Immature natural killer cell (primary cell): ENCODE measurements around the gene CDC123. TPM values are rescaled to one million over a fixed set of nuclear protein-coding genes. Genes with fewer than 3 reads are reported as not detected.

Experiments
- DNase-seq, 3 donors: peaks; one replicate each; pipeline ENCODE4 v3.0.0; 2022; ENCODE audit warnings: mixed read lengths in 1 of 3
- H3K27ac Mint-ChIP-seq, 6 donors: one replicate each; pipeline ENCODE4 v1.8.0; 2020; ENCODE audit warnings: mixed read lengths in 6 of 6, mild to moderate bottlenecking in 5 of 6, inconsistent platforms in 4 of 6, moderate library complexity in 3 of 6
- H3K27me3 Mint-ChIP-seq, 3 donors: one replicate each; pipeline ENCODE4 v1.8.0; 2020 to 2021; ENCODE audit warnings: low read depth in 3 of 3, mild to moderate bottlenecking in 3 of 3, mixed read lengths in 3 of 3, moderate library complexity in 3 of 3, inconsistent platforms in 1 of 3
- H3K36me3 Mint-ChIP-seq, 3 donors: one replicate each; pipeline ENCODE4 v1.8.0; 2020; ENCODE audit warnings: mixed read lengths in 3 of 3, inconsistent platforms in 2 of 3, mild to moderate bottlenecking in 2 of 3
- H3K4me1 Mint-ChIP-seq, 2 donors: one replicate each; pipeline ENCODE4 v1.8.0; 2020; ENCODE audit warnings: inconsistent platforms in 2 of 2, mild to moderate bottlenecking in 2 of 2, mixed read lengths in 2 of 2, moderate library complexity in 1 of 2
- H3K4me3 Mint-ChIP-seq, 5 donors: one replicate each; pipeline ENCODE4 v1.8.0; 2020; ENCODE audit warnings: mild to moderate bottlenecking in 5 of 5, mixed read lengths in 5 of 5, inconsistent platforms in 3 of 5, moderate library complexity in 3 of 5
- H3K9me3 Mint-ChIP-seq, 6 donors: one replicate each; pipeline ENCODE4 v1.8.0; 2020; ENCODE audit warnings: mild to moderate bottlenecking in 6 of 6, mixed read lengths in 6 of 6, inconsistent platforms in 4 of 6, moderate library complexity in 3 of 6
- polyA plus RNA-seq, 3 donors: library from polyadenylated mRNA; unstranded; fragments of 300-500 nt; fragmentation: Illumina TruSeq; gene quantifications; one replicate each; pipeline ENCODE4 v1.2.3, GENCODE V29; 2021

The CDC123 gene
- polyA plus RNA-seq, 3 donors from 2014 or later, result 79.8 to 149 (median 103) TPM

GRCh38 chr10:12180221-12180974, 15.6 kb upstream of the CDC123 start:
- Mint-ChIP-seq H3K36me3 (peaks cover 5 to 16% (median 14%) of the 10 kb centered on the region in 3 donors), H3K4me3 (peak overlapping the region in 1 of 5 donors; percentile 14), H3K9me3 (no peaks in the 10 kb centered on the region), H3K4me1 (peaks cover 14 to 21% of the 10 kb centered on the region in 2 donors), H3K27me3 (peaks cover 0 to 2% (median 0%) of the 10 kb centered on the region in 3 donors), H3K27ac (peak overlapping the region; percentile 53 to 94 (median 87))
- no peak for DNase-seq

GRCh38 chr10:12181065-12181775, 14.8 kb upstream of the CDC123 start:
- H3K9me3 Mint-ChIP-seq, result no peaks in the 10 kb centered on the region
- peaks cover 14 to 21% of the 10 kb centered on the region in 2 donors for H3K4me1 Mint-ChIP-seq
- H3K36me3 Mint-ChIP-seq, result peaks cover 5 to 21% (median 18%) of the 10 kb centered on the region in 3 donors
- H3K27me3 Mint-ChIP-seq, result peaks cover 0 to 2% (median 0%) of the 10 kb centered on the region in 3 donors
- peak overlapping the region; percentile 20 to 67 (median 60) for H3K4me3 Mint-ChIP-seq
- peak; percentile 49 to 80 (median 53) for DNase-seq
- peak overlapping the region; percentile 86 to 94 (median 89) for H3K27ac Mint-ChIP-seq

GRCh38 chr10:12184165-12184564, 11.8 kb upstream of the CDC123 start:
- Mint-ChIP-seq H3K27ac (no peak overlapping the region), H3K4me3 (no peak overlapping the region), H3K27me3 (peaks cover 0 to 2% (median 0%) of the 10 kb centered on the region in 3 donors), H3K4me1 (peaks cover 14 to 25% of the 10 kb centered on the region in 2 donors), H3K9me3 (no peaks in the 10 kb centered on the region), H3K36me3 (peaks cover 5 to 26% (median 26%) of the 10 kb centered on the region in 3 donors)
- DNase-seq, result no peak

- H3K4me3 Mint-ChIP-seq, result no peak overlapping the region
- H3K36me3 Mint-ChIP-seq, result peaks cover 5 to 26% (median 26%) of the 10 kb centered on the region in 3 donors
- peaks cover 0 to 2% (median 0%) of the 10 kb centered on the region in 3 donors for H3K27me3 Mint-ChIP-seq
- no peak for DNase-seq
- peaks cover 4 to 11% of the 10 kb centered on the region in 2 donors for H3K4me1 Mint-ChIP-seq
- no peaks in the 10 kb centered on the region for H3K9me3 Mint-ChIP-seq
- no peak overlapping the region for H3K27ac Mint-ChIP-seq
Measured at GRCh38 chr10:12186323-12186722, 9.7 kb upstream of the CDC123 start.

- H3K9me3 Mint-ChIP-seq, result no peaks in the 10 kb centered on the region
- DNase-seq, result no peak
- peaks cover 5 to 26% (median 26%) of the 10 kb centered on the region in 3 donors for H3K36me3 Mint-ChIP-seq
- H3K4me1 Mint-ChIP-seq, result peaks cover 9 to 10% of the 10 kb centered on the region in 2 donors
- H3K27me3 Mint-ChIP-seq, result no peaks in the 10 kb centered on the region
- H3K27ac Mint-ChIP-seq, result peak overlapping the region in 1 of 6 donors; percentile 69
- H3K4me3 Mint-ChIP-seq, result no peak overlapping the region
Measured at GRCh38 chr10:12187321-12187905, 8.6 kb upstream of the CDC123 start.

GRCh38 chr10:12188656-12189055, 7.3 kb upstream of the CDC123 start:
- Mint-ChIP-seq H3K36me3 (peaks cover 0 to 21% (median 20%) of the 10 kb centered on the region in 3 donors), H3K4me3 (no peak overlapping the region)

GRCh38 chr10:12189426-12189825, 6.6 kb upstream of the CDC123 start:
- peaks cover 0 to 21% (median 18%) of the 10 kb centered on the region in 3 donors for H3K36me3 Mint-ChIP-seq
- H3K4me1 Mint-ChIP-seq, result peaks cover 19 to 22% of the 10 kb centered on the region in 2 donors
- H3K27me3 Mint-ChIP-seq, result no peaks in the 10 kb centered on the region
- H3K4me3 Mint-ChIP-seq, result no peak overlapping the region
- no peak for DNase-seq
- no peak overlapping the region for H3K27ac Mint-ChIP-seq
- no peaks in the 10 kb centered on the region for H3K9me3 Mint-ChIP-seq

More at GRCh38 chr10:12188656-12189055, 7.3 kb upstream of the CDC123 start:
- no peaks in the 10 kb centered on the region for H3K9me3 Mint-ChIP-seq
- H3K27me3 Mint-ChIP-seq, result no peaks in the 10 kb centered on the region
- H3K27ac Mint-ChIP-seq, result no peak overlapping the region
- DNase-seq, result no peak
- H3K4me1 Mint-ChIP-seq, result peaks cover 13 to 16% of the 10 kb centered on the region in 2 donors

GRCh38 chr10:12191715-12192114, 4.3 kb upstream of the CDC123 start:
- Mint-ChIP-seq H3K4me3 (peak overlapping the region in 2 of 5 donors; percentile 21 to 35), H3K27ac (peak overlapping the region in 1 of 6 donors; percentile 31), H3K9me3 (no peaks in the 10 kb centered on the region), H3K4me1 (peaks cover 42 to 45% of the 10 kb centered on the region in 2 donors), H3K36me3 (peaks cover 0 to 10% (median 9%) of the 10 kb centered on the region in 3 donors), H3K27me3 (peaks cover 0 to 5% (median 0%) of the 10 kb centered on the region in 3 donors)
- no peak for DNase-seq

- no peaks in the 10 kb centered on the region for H3K9me3 Mint-ChIP-seq
- H3K27ac Mint-ChIP-seq, result peak overlapping the region in 3 of 6 donors; percentile 14 to 78 (median 30)
- no peaks in the 10 kb centered on the region for H3K36me3 Mint-ChIP-seq
- H3K27me3 Mint-ChIP-seq, result peaks cover 0 to 5% (median 0%) of the 10 kb centered on the region in 3 donors
- peak overlapping the region in 1 of 5 donors; percentile 4 for H3K4me3 Mint-ChIP-seq
- peaks cover 47 to 55% of the 10 kb centered on the region in 2 donors for H3K4me1 Mint-ChIP-seq
- no peak for DNase-seq
Measured at GRCh38 chr10:12193193-12193592, 2.8 kb upstream of the CDC123 start.

GRCh38 chr10:12194752-12195271, 1.2 kb upstream of the CDC123 start:
- H3K27ac Mint-ChIP-seq, result peak overlapping the region; percentile 94 to 100 (median 98)
- peaks cover 52 to 69% of the 10 kb centered on the region in 2 donors for H3K4me1 Mint-ChIP-seq
- H3K9me3 Mint-ChIP-seq, result no peaks in the 10 kb centered on the region
- peaks cover 0 to 5% (median 0%) of the 10 kb centered on the region in 3 donors for H3K27me3 Mint-ChIP-seq
- DNase-seq, result peak in 2 of 3 donors; percentile 6 to 14
- peaks cover 0 to 8% (median 4%) of the 10 kb centered on the region in 3 donors for H3K36me3 Mint-ChIP-seq
- peak overlapping the region; percentile 93 to 99 (median 98) for H3K4me3 Mint-ChIP-seq

GRCh38 chr10:12195281-12195602, 746 bp upstream of the CDC123 start:
- Mint-ChIP-seq H3K27me3 (peaks cover 0 to 5% (median 0%) of the 10 kb centered on the region in 3 donors), H3K27ac (peak overlapping the region; percentile 94 to 100 (median 98)), H3K4me1 (peaks cover 51 to 69% of the 10 kb centered on the region in 2 donors), H3K36me3 (peaks cover 0 to 8% (median 4%) of the 10 kb centered on the region in 3 donors), H3K4me3 (peak overlapping the region; percentile 93 to 99 (median 98)), H3K9me3 (no peaks in the 10 kb centered on the region)
- DNase-seq, result no peak

- H3K27me3 Mint-ChIP-seq, result peaks cover 0 to 5% (median 0%) of the 10 kb centered on the region in 3 donors
- H3K27ac Mint-ChIP-seq, result peak overlapping the region; percentile 94 to 100 (median 98)
- H3K4me1 Mint-ChIP-seq, result peaks cover 55 to 74% of the 10 kb centered on the region in 2 donors
- H3K36me3 Mint-ChIP-seq, result peaks cover 0 to 16% (median 9%) of the 10 kb centered on the region in 3 donors
- peak overlapping the region; percentile 93 to 99 (median 98) for H3K4me3 Mint-ChIP-seq
- no peak for DNase-seq
- no peaks in the 10 kb centered on the region for H3K9me3 Mint-ChIP-seq
Measured at GRCh38 chr10:12196531-12197211, 683 bp downstream of the CDC123 start.

- Mint-ChIP-seq H3K27ac (peak overlapping the region in 3 of 6 donors; percentile 24 to 61 (median 31)), H3K4me1 (peaks cover 58 to 78% of the 10 kb centered on the region in 2 donors), H3K9me3 (no peaks in the 10 kb centered on the region), H3K4me3 (peak overlapping the region in 4 of 5 donors; percentile 19 to 68 (median 36)), H3K27me3 (peaks cover 0 to 5% (median 0%) of the 10 kb centered on the region in 3 donors), H3K36me3 (peaks cover 0 to 17% (median 9%) of the 10 kb centered on the region in 3 donors)
- no peak for DNase-seq
Measured at GRCh38 chr10:12198156-12198555, 2.2 kb downstream of the CDC123 start.
